ENCODE measurements around the gene SVOP.
"Not testable (repeated sequence)": the region's sequence is repeated elsewhere in the genome, so short reads cannot be mapped to it uniquely, and the experiment has no call there.

Gene SVOP

GRCh38 chr12:109036975-109037374 lies 16.1 kb upstream of the SVOP start:
- TF ChIP-seq, protein P1, sequence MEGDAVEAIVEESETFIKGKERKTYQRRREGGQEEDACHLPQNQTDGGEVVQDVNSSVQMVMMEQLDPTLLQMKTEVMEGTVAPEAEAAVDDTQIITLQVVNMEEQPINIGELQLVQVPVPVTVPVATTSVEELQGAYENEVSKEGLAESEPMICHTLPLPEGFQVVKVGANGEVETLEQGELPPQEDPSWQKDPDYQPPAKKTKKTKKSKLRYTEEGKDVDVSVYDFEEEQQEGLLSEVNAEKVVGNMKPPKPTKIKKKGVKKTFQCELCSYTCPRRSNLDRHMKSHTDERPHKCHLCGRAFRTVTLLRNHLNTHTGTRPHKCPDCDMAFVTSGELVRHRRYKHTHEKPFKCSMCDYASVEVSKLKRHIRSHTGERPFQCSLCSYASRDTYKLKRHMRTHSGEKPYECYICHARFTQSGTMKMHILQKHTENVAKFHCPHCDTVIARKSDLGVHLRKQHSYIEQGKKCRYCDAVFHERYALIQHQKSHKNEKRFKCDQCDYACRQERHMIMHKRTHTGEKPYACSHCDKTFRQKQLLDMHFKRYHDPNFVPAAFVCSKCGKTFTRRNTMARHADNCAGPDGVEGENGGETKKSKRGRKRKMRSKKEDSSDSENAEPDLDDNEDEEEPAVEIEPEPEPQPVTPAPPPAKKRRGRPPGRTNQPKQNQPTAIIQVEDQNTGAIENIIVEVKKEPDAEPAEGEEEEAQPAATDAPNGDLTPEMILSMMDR (IDR thresholded peaks at IDR 0.05): no peak
- H3K27ac ChIP-seq: no peak overlapping the region
- H3K36me3 ChIP-seq: no peaks in the 10 kb centered on the region
- H3K4me1 ChIP-seq (ENCODE audit: control insufficient read depth in 1 of 2, insufficient read depth in 1 of 2, low read depth in 1 of 2, low read length in 1 of 2): no peaks in the 10 kb centered on the region
- H3K9me3 ChIP-seq: no peaks in the 10 kb centered on the region
- no peak overlapping the region for H3K4me3 ChIP-seq (ENCODE audit: low read depth in 1 of 2, low read length in 1 of 2)
- peaks cover 12% of the 10 kb centered on the region for H3K27me3 ChIP-seq

GRCh38 chr12:109033239-109034196 lies 12.7 kb upstream of the SVOP start:
- TF ChIP-seq, protein P1 (IDR thresholded peaks at IDR 0.05): no peak
- H3K4me1 ChIP-seq (ENCODE audit: control insufficient read depth in 1 of 2, insufficient read depth in 1 of 2, low read depth in 1 of 2, low read length in 1 of 2): no peaks in the 10 kb centered on the region
- H3K27me3 ChIP-seq: peaks cover 37% of the 10 kb centered on the region
- H3K4me3 ChIP-seq (ENCODE audit: low read depth in 1 of 2, low read length in 1 of 2): no peak overlapping the region
- no peaks in the 10 kb centered on the region for H3K36me3 ChIP-seq
- H3K27ac ChIP-seq: no peak overlapping the region
- H3K9me3 ChIP-seq: no peaks in the 10 kb centered on the region

DNA sequence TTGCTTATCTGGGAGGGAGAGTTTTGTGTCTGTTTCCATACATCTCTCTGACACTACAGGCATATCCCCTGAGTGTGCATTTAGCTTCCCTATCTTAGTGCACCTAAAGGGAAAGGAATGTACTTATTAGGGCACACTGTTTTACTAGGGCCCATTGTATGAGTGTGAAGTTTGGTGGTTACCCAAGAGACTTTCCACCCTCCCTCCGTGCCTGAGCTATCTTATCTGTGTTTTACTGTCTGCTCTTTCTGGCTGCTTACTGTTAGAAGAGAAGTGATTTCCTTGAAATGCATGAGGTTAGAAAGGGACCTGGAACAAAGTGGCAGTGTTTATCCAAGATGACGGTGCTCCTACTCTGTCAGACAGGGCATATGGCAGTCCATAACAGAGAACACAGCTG lies 8.5 kb upstream of the SVOP start:
- Histone ChIP-seq H3K9me3 (no peaks in the 10 kb centered on the region), H3K36me3 (no peaks in the 10 kb centered on the region), H3K27me3 (peaks cover 37% of the 10 kb centered on the region), H3K4me1 (ENCODE audit: control insufficient read depth in 1 of 2, insufficient read depth in 1 of 2, low read depth in 1 of 2, low read length in 1 of 2) (no peaks in the 10 kb centered on the region), H3K4me3 (ENCODE audit: low read depth in 1 of 2, low read length in 1 of 2) (no peak overlapping the region), H3K27ac (no peak overlapping the region)
- TF ChIP-seq, protein P1 (IDR thresholded peaks at IDR 0.05): no peak

GRCh38 chr12:109028624-109029023 lies 7.8 kb upstream of the SVOP start:
- H3K9me3 ChIP-seq; H3K4me1 ChIP-seq (ENCODE audit: control insufficient read depth in 1 of 2, insufficient read depth in 1 of 2, low read depth in 1 of 2, low read length in 1 of 2); H3K36me3 ChIP-seq; H3K4me3 ChIP-seq (ENCODE audit: low read depth in 1 of 2, low read length in 1 of 2); H3K27ac ChIP-seq: not testable (repeated sequence)
- peaks cover 33% of the 10 kb centered on the region for H3K27me3 ChIP-seq

DNA sequence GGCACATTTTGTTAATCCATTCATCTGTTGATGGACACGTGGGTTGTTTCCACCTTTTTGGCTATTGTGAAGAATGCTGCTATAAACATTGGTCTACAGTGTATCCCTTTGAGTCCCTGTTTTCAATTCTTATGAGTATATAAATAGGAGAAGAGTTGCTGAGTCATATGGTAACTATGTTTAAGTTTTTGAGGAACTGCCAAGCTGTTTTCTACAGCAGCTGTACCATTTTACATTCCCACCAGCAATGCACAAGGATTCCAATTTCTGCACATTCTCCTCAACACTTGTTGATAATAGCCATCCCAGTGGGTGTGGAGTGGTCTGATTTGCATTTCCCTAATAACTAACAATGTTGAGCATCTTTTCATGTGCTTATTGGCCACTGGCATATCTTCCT lies 6.9 kb upstream of the SVOP start:
- Histone ChIP-seq H3K27me3 (peaks cover 27% of the 10 kb centered on the region), H3K27ac (no peak overlapping the region), H3K9me3 (no peaks in the 10 kb centered on the region), H3K4me1 (ENCODE audit: control insufficient read depth in 1 of 2, insufficient read depth in 1 of 2, low read depth in 1 of 2, low read length in 1 of 2) (no peaks in the 10 kb centered on the region), H3K36me3 (no peaks in the 10 kb centered on the region), H3K4me3 (ENCODE audit: low read depth in 1 of 2, low read length in 1 of 2) (no peak overlapping the region)
- TF ChIP-seq, protein P1 (IDR thresholded peaks at IDR 0.05): no peak

DNA sequence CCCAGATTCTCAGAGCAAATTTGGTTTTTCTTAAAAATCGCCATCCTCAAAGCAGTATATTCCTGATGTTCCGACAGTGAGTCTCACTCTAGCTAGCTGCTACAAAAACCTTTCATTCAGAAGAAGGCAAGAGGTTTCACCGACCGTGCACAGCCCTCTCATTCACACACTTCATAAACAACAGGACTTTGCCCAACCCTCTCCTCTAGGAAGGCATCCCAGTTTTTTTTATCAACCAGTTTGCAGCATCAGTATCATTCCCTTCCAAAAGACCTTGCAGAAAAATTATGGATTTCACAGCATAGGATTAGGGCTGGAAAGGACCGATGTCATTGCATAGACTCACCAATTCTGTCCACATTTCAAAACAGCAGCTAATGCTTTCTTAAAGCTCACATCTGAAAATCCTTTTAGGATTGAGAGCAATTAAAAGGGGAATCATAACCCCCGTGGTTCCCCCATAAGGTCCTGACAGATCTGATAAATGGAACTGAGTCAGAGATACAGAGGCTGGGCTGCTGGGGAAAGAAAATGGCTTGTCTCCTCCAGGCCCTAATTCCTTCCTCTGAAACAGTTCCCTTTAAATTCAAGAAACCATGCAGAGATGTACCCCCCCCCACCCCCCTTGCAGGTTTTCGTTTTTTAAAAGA lies 597 bp downstream of the SVOP start:
- H3K27me3 ChIP-seq: peaks cover 41% of the 10 kb centered on the region
- H3K4me1 ChIP-seq (ENCODE audit: control insufficient read depth in 1 of 2, insufficient read depth in 1 of 2, low read depth in 1 of 2, low read length in 1 of 2): no peaks in the 10 kb centered on the region
- no peak overlapping the region for H3K4me3 ChIP-seq (ENCODE audit: low read depth in 1 of 2, low read length in 1 of 2)
- H3K9me3 ChIP-seq: no peaks in the 10 kb centered on the region
- H3K27ac ChIP-seq: no peak overlapping the region
- TF ChIP-seq, protein P1 (IDR thresholded peaks at IDR 0.05): no peak
- H3K36me3 ChIP-seq: no peaks in the 10 kb centered on the region
